Activated CD8-positive, alpha-beta memory T cell treated with anti-CD3 and anti-CD28 coated beads, Interleukin-2, amount 10 ng/mL, durations not matched to agents 7 days and 5 days (primary cell): Measurements from ENCODE around the gene ITIH6. TPM values are rescaled to one million over a fixed set of nuclear protein-coding genes. Genes with fewer than 3 reads are reported as not detected.
"Not testable (repeated sequence)": the region's sequence is repeated elsewhere in the genome, so short reads cannot be mapped to it uniquely, and the experiment has no call there.

ENCODE experiments used
- ATAC-seq: fragments of 150-1000 bp; cut with Tn5 transposase; one replicate; pipeline ENCODE4 v1.10.0; 2021; ENCODE audit warnings: moderate library complexity
- CTCF ChIA-PET: fragments of 350-600 bp; sonication (Branson Sonifier 250); formaldehyde crosslinking; loops from one replicate; lab custom pipeline; 2021; ENCODE audit warnings: antibody characterized with exemption; lab: Charles Lee
- DNase-seq: peaks from one replicate; pipeline ENCODE4 v3.0.0-alpha.2; 2020
- H3K27ac Mint-ChIP-seq: one replicate; pipeline ENCODE4 v1.8.0; 2021; ENCODE audit warnings: mild to moderate bottlenecking, mixed read lengths
- H3K27me3 Mint-ChIP-seq: one replicate; pipeline ENCODE4 v1.8.0; 2021; ENCODE audit warnings: mixed read lengths
- H3K36me3 Mint-ChIP-seq: one replicate; pipeline ENCODE4 v1.8.0; 2021; ENCODE audit warnings: mild to moderate bottlenecking, mixed read lengths
- H3K4me1 Mint-ChIP-seq: one replicate; pipeline ENCODE4 v1.8.0; 2021; ENCODE audit warnings: mixed read lengths
- H3K4me3 Mint-ChIP-seq: one replicate; pipeline ENCODE4 v1.8.0; 2021; ENCODE audit warnings: mild to moderate bottlenecking, moderate library complexity, mixed read lengths
- H3K9me3 Mint-ChIP-seq: one replicate; pipeline ENCODE4 v1.8.0; 2022; ENCODE audit warnings: low read depth, mixed read lengths
- total RNA-seq, 2 experiments: library from RNA; stranded (reverse); gene quantifications; one replicate each; pipeline ENCODE4 v1.2.3, GENCODE V29; 2021

ITIH6 gene
- not detected for total RNA-seq

- no peak for ATAC-seq
- CTCF ChIA-PET, result no interaction called here
- no peak within 1 kb of the TSS for H3K27ac Mint-ChIP-seq
Observed at GRCh38 chrX:54798137-54798536, at the start of gene ITIH6. ITIH6 (minus strand) TSS chrX:54798255; CDS start chrX:54798210, 45 bp downstream.

GRCh38 chrX:54847700-54848099 lies 49.6 kb upstream of the ITIH6 start:
- H3K27ac Mint-ChIP-seq, H3K4me1 Mint-ChIP-seq, ATAC-seq, H3K36me3 Mint-ChIP-seq, CTCF ChIA-PET, H3K4me3 Mint-ChIP-seq, H3K9me3 Mint-ChIP-seq, DNase-seq, H3K27me3 Mint-ChIP-seq: not testable (repeated sequence)

More at GRCh38 chrX:54798137-54798536, at the start of gene ITIH6:
- H3K4me1 Mint-ChIP-seq, result no peaks in the 10 kb centered on the region
- no peak within 1 kb of the TSS for H3K4me3 Mint-ChIP-seq
- DNase-seq, result no peak
- no peaks in the 10 kb centered on the region for H3K27me3 Mint-ChIP-seq
- H3K9me3 Mint-ChIP-seq, result no peaks in the 10 kb centered on the region
- H3K36me3 Mint-ChIP-seq, result no peaks in the 10 kb centered on the region

DNA sequence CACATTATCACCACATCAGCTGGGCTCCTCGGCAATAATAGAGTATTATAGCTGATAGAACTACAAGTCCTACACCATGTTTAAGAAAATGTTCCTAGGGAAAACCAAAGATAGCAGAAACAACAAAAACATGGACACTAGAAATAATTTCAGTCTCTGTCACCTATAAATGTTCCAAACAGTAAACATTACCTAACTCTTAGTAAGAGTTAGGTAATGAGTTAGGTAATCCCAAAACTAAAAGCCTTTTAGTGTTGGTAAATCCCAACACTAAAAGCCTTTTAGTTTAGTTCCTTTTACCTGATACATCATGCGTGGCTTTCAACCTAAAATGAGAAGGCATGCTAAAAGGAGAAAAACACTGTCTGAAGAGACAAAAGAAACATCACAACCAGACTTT lies 45.0 kb upstream of the ITIH6 start:
- no peaks in the 10 kb centered on the region for H3K27me3 Mint-ChIP-seq
- ATAC-seq (no peak), DNase-seq (no peak)
- no peak overlapping the region for H3K27ac Mint-ChIP-seq
- no peaks in the 10 kb centered on the region for H3K9me3 Mint-ChIP-seq
- no peak overlapping the region for H3K4me3 Mint-ChIP-seq
- no peaks in the 10 kb centered on the region for H3K4me1 Mint-ChIP-seq
- CTCF ChIA-PET, result no interaction called here
- H3K36me3 Mint-ChIP-seq, result no peaks in the 10 kb centered on the region

DNA sequence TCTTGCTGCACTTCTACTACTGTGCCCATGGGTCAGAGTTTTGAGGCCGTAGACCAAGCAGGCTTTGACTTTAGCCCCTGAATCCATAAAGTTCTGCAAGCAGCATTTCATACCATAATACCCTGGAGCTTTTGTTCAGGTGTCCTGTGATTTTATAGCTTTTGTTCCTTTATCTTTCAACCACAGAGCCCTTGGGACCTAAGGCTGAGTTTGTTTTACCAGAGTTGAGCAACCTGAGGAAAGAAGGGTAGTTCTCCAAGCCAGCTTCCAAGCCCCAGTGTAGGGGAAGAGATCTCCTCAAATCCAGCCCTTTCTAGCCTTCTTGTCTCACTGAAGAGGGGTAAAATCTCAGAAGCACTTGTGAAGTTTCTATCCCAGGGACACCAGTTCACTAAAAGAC lies 44.6 kb upstream of the ITIH6 start:
- DNase-seq, result no peak
- H3K9me3 Mint-ChIP-seq, result no peaks in the 10 kb centered on the region
- no peak overlapping the region for H3K4me3 Mint-ChIP-seq
- no peak for ATAC-seq
- H3K27me3 Mint-ChIP-seq, result no peaks in the 10 kb centered on the region
- H3K27ac Mint-ChIP-seq, result no peak overlapping the region
- H3K4me1 Mint-ChIP-seq, result no peaks in the 10 kb centered on the region
- H3K36me3 Mint-ChIP-seq, result no peaks in the 10 kb centered on the region
- CTCF ChIA-PET, result no interaction called here

DNA sequence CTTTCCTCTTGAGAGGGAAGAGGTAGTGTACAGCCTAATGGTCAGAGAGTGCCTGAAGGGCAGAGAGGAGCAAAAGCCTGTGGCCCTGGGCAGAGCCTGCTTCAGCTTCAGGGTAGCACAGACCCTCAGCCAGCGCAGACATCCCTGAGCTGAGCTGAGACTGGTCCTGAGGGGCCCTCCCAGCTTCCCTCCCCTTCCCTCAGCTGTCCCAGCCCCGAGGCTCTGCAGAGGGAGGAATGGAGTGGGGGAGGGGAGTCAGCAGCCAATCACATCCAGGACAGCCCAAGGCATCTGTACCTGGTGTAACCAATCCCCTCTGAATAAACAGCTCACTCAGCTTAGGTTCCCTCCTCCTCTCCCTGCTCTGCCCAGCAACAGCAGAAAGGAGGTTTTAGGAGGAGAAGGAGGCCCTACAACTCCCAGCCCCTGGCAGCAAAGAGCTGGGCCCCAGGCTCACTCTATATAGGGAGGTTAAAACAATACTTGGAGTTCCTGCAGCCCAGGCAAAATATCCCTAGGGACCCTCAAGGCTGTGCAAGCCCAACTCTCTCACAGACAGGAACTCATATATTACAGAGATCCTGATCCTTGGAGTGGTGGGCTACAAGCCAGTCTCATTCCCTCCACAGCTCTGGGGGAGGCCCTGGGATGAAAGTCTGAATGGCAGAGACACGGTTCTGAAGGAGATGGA lies 43.3 kb upstream of the ITIH6 start:
- H3K4me3 Mint-ChIP-seq, CTCF ChIA-PET, H3K27ac Mint-ChIP-seq, DNase-seq, H3K27me3 Mint-ChIP-seq, H3K36me3 Mint-ChIP-seq, H3K4me1 Mint-ChIP-seq, ATAC-seq, H3K9me3 Mint-ChIP-seq: not testable (repeated sequence)

DNA sequence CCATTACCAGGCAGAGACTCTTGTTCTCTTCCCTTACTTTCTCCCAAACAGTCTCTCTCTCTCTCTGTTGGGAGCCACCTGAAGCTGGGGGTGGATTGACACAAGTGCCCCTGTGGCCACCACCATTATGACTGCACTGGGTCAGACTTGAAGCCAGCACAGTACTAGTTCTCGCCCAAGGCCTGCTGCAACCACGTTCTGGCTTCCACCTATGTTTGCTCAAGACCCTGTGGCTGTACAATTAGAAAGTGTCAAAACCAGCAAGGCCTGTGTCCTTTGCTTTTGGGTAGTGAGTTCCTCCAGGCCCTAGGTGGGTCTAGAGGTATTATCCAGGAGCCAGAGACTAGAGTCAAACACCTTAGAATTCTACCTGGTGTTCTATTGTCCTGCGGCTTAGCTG lies 40.5 kb upstream of the ITIH6 start:
- DNase-seq (no peak), ATAC-seq (no peak)
- no peak overlapping the region for H3K27ac Mint-ChIP-seq
- CTCF ChIA-PET, result no interaction called here
- H3K4me1 Mint-ChIP-seq, result no peaks in the 10 kb centered on the region
- no peaks in the 10 kb centered on the region for H3K9me3 Mint-ChIP-seq
- H3K36me3 Mint-ChIP-seq, result no peaks in the 10 kb centered on the region
- H3K4me3 Mint-ChIP-seq, result no peak overlapping the region
- H3K27me3 Mint-ChIP-seq, result peaks cover 9% of the 10 kb centered on the region

DNA sequence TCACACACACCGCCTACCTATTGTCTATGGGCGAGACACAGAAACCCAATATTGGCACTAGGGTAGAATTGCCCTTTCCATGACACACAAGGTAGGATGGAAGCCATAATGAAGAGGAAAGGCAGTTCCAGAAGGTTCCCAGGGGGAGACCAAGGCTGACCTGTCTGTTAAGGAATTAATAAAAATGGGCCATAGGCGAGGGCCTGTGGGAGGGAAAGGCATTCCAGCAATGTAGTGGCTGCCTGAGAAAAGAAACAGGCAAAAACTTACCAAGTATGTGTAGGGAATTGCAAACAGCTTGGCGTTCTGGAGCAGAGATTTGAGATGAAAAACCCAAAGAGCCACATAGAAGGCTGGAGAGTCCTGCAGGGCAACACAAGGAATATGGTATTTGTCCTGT lies 28.5 kb upstream of the ITIH6 start:
- H3K27ac Mint-ChIP-seq, result no peak overlapping the region
- DNase-seq, result no peak
- no peaks in the 10 kb centered on the region for H3K4me1 Mint-ChIP-seq
- ATAC-seq, result no peak
- CTCF ChIA-PET, result no interaction called here
- H3K9me3 Mint-ChIP-seq, result no peaks in the 10 kb centered on the region
- H3K36me3 Mint-ChIP-seq, result no peaks in the 10 kb centered on the region
- H3K27me3 Mint-ChIP-seq, result peaks cover 4% of the 10 kb centered on the region
- no peak overlapping the region for H3K4me3 Mint-ChIP-seq

GRCh38 chrX:54825716-54826438 lies 27.8 kb upstream of the ITIH6 start:
- ATAC-seq (no peak), DNase-seq (no peak)
- Mint-ChIP-seq H3K27ac (no peak overlapping the region), H3K4me3 (no peak overlapping the region), H3K9me3 (no peaks in the 10 kb centered on the region), H3K27me3 (no peaks in the 10 kb centered on the region), H3K36me3 (no peaks in the 10 kb centered on the region), H3K4me1 (no peaks in the 10 kb centered on the region)
- CTCF ChIA-PET, result no interaction called here

GRCh38 chrX:54824722-54825121 lies 26.7 kb upstream of the ITIH6 start:
- Mint-ChIP-seq H3K27ac (no peak overlapping the region), H3K36me3 (no peaks in the 10 kb centered on the region), H3K4me1 (no peaks in the 10 kb centered on the region), H3K9me3 (no peaks in the 10 kb centered on the region), H3K4me3 (no peak overlapping the region), H3K27me3 (no peaks in the 10 kb centered on the region)
- no peak for ATAC-seq
- CTCF ChIA-PET, result no interaction called here
- no peak for DNase-seq

- H3K27ac Mint-ChIP-seq, result no peak overlapping the region
- H3K4me1 Mint-ChIP-seq, result peaks cover 2% of the 10 kb centered on the region
- CTCF ChIA-PET, result no interaction called here
- H3K9me3 Mint-ChIP-seq, result no peaks in the 10 kb centered on the region
- H3K4me3 Mint-ChIP-seq, result no peak overlapping the region
- H3K36me3 Mint-ChIP-seq, result no peaks in the 10 kb centered on the region
- DNase-seq (no peak), ATAC-seq (no peak)
- no peaks in the 10 kb centered on the region for H3K27me3 Mint-ChIP-seq
Observed at GRCh38 chrX:54824195-54824594, 26.1 kb upstream of the ITIH6 start.

GRCh38 chrX:54821310-54821709 lies 23.3 kb upstream of the ITIH6 start:
- Mint-ChIP-seq H3K4me3 (no peak overlapping the region), H3K4me1 (peaks cover 5% of the 10 kb centered on the region), H3K9me3 (no peaks in the 10 kb centered on the region), H3K27ac (no peak overlapping the region), H3K36me3 (peaks cover 1% of the 10 kb centered on the region), H3K27me3 (no peaks in the 10 kb centered on the region)
- CTCF ChIA-PET, result no interaction called here
- DNase-seq (no peak), ATAC-seq (no peak)

GRCh38 chrX:54820737-54821136 lies 22.7 kb upstream of the ITIH6 start:
- H3K4me1 Mint-ChIP-seq, result peaks cover 5% of the 10 kb centered on the region

GRCh38 chrX:54819201-54819600 lies 21.1 kb upstream of the ITIH6 start:
- DNase-seq, result no peak
- no peak for ATAC-seq
- no peak overlapping the region for H3K27ac Mint-ChIP-seq
- CTCF ChIA-PET, result no interaction called here
- peaks cover 9% of the 10 kb centered on the region for H3K36me3 Mint-ChIP-seq
- H3K4me1 Mint-ChIP-seq, result peaks cover 5% of the 10 kb centered on the region
- no peaks in the 10 kb centered on the region for H3K27me3 Mint-ChIP-seq
- no peak overlapping the region for H3K4me3 Mint-ChIP-seq
- H3K9me3 Mint-ChIP-seq, result no peaks in the 10 kb centered on the region

More at GRCh38 chrX:54820737-54821136, 22.7 kb upstream of the ITIH6 start:
- DNase-seq (no peak), ATAC-seq (no peak)
- no peaks in the 10 kb centered on the region for H3K27me3 Mint-ChIP-seq
- H3K27ac Mint-ChIP-seq, result no peak overlapping the region
- H3K36me3 Mint-ChIP-seq, result peaks cover 6% of the 10 kb centered on the region
- H3K4me3 Mint-ChIP-seq, result no peak overlapping the region
- H3K9me3 Mint-ChIP-seq, result no peaks in the 10 kb centered on the region
- CTCF ChIA-PET, result no interaction called here

GRCh38 chrX:54818221-54818620 lies 20.2 kb upstream of the ITIH6 start:
- Mint-ChIP-seq H3K36me3 (peaks cover 16% of the 10 kb centered on the region), H3K27ac (no peak overlapping the region), H3K4me1 (peaks cover 5% of the 10 kb centered on the region), H3K9me3 (no peaks in the 10 kb centered on the region), H3K27me3 (no peaks in the 10 kb centered on the region), H3K4me3 (no peak overlapping the region)
- ATAC-seq (no peak), DNase-seq (no peak)
- CTCF ChIA-PET, result no interaction called here
